ENCODE results near the gene STIM1.

The STIM1 gene

GRCh38 chr11:4026389-4026788 is 170.9 kb downstream of the STIM1 start:
- TF ChIP-seq CTCF (IDR thresholded peaks at IDR 0.05; ENCODE audit: insufficient read depth, low read length, poor library complexity, severe bottlenecking): no peak
- no peak for DNase-seq (ENCODE audit: extremely low read depth, insufficient read length)
- H3K4me3 ChIP-seq (replicated peaks; ENCODE audit: low read depth, low read length): no peak overlapping the region

GRCh38 chr11:4027746-4028145 is 172.3 kb downstream of the STIM1 start:
- DNase-seq (ENCODE audit: extremely low read depth, insufficient read length): no peak
- no peak for TF ChIP-seq CTCF (IDR thresholded peaks at IDR 0.05; ENCODE audit: insufficient read depth, low read length, poor library complexity, severe bottlenecking)
- H3K4me3 ChIP-seq (replicated peaks; ENCODE audit: low read depth, low read length): no peak overlapping the region
- no peaks in the 10 kb centered on the region; the same call in 1 of the 2 replicates for H3K36me3 ChIP-seq (ENCODE audit: control insufficient read depth, insufficient read depth, low read length)
- H3K27me3 ChIP-seq (replicated peaks; ENCODE audit: control insufficient read depth, insufficient read depth, low read length): no peaks in the 10 kb centered on the region

More at GRCh38 chr11:4026389-4026788, 170.9 kb downstream of the STIM1 start:
- H3K27me3 ChIP-seq (replicated peaks; ENCODE audit: control insufficient read depth, insufficient read depth, low read length): no peaks in the 10 kb centered on the region
- H3K36me3 ChIP-seq (ENCODE audit: control insufficient read depth, insufficient read depth, low read length): no peaks in the 10 kb centered on the region; the same call in 1 of the 2 replicates

- DNase-seq (ENCODE audit: extremely low read depth, insufficient read length): no peak
- H3K36me3 ChIP-seq (ENCODE audit: control insufficient read depth, insufficient read depth, low read length): no peaks in the 10 kb centered on the region; the same call in 1 of the 2 replicates
- H3K27me3 ChIP-seq (replicated peaks; ENCODE audit: control insufficient read depth, insufficient read depth, low read length): no peaks in the 10 kb centered on the region
- no peak overlapping the region for H3K4me3 ChIP-seq (replicated peaks; ENCODE audit: low read depth, low read length)
- TF ChIP-seq CTCF (IDR thresholded peaks at IDR 0.05; ENCODE audit: insufficient read depth, low read length, poor library complexity, severe bottlenecking): no peak
Measured at GRCh38 chr11:4030197-4030596, 174.7 kb downstream of the STIM1 start.

GRCh38 chr11:4032097-4032496 is 176.6 kb downstream of the STIM1 start:
- no peaks in the 10 kb centered on the region; the same call in 1 of the 2 replicates for H3K36me3 ChIP-seq (ENCODE audit: control insufficient read depth, insufficient read depth, low read length)
- H3K4me3 ChIP-seq (replicated peaks; ENCODE audit: low read depth, low read length): no peak overlapping the region
- no peak for DNase-seq (ENCODE audit: extremely low read depth, insufficient read length)
- H3K27me3 ChIP-seq (replicated peaks; ENCODE audit: control insufficient read depth, insufficient read depth, low read length): no peaks in the 10 kb centered on the region
- no peak for TF ChIP-seq CTCF (IDR thresholded peaks at IDR 0.05; ENCODE audit: insufficient read depth, low read length, poor library complexity, severe bottlenecking)

- Histone ChIP-seq H3K4me3 (replicated peaks; ENCODE audit: low read depth, low read length) (no peak overlapping the region), H3K36me3 (ENCODE audit: control insufficient read depth, insufficient read depth, low read length) (no peaks in the 10 kb centered on the region), H3K27me3 (replicated peaks; ENCODE audit: control insufficient read depth, insufficient read depth, low read length) (no peaks in the 10 kb centered on the region)
- DNase-seq (ENCODE audit: extremely low read depth, insufficient read length): no peak
- TF ChIP-seq CTCF (IDR thresholded peaks at IDR 0.05; ENCODE audit: insufficient read depth, low read length, poor library complexity, severe bottlenecking): no peak
Measured at GRCh38 chr11:4035985-4036384, 180.5 kb downstream of the STIM1 start.

GRCh38 chr11:4039011-4039410 is 183.5 kb downstream of the STIM1 start:
- DNase-seq (ENCODE audit: extremely low read depth, insufficient read length): no peak
- no peak for TF ChIP-seq CTCF (IDR thresholded peaks at IDR 0.05; ENCODE audit: insufficient read depth, low read length, poor library complexity, severe bottlenecking)
- no peaks in the 10 kb centered on the region for H3K36me3 ChIP-seq (ENCODE audit: control insufficient read depth, insufficient read depth, low read length)
- no peak overlapping the region for H3K4me3 ChIP-seq (replicated peaks; ENCODE audit: low read depth, low read length)
- H3K27me3 ChIP-seq (replicated peaks; ENCODE audit: control insufficient read depth, insufficient read depth, low read length): no peaks in the 10 kb centered on the region

Measured in GM06990 (cell line).